ENCODE measurements around the gene TTI1.

TTI1 gene

DNA sequence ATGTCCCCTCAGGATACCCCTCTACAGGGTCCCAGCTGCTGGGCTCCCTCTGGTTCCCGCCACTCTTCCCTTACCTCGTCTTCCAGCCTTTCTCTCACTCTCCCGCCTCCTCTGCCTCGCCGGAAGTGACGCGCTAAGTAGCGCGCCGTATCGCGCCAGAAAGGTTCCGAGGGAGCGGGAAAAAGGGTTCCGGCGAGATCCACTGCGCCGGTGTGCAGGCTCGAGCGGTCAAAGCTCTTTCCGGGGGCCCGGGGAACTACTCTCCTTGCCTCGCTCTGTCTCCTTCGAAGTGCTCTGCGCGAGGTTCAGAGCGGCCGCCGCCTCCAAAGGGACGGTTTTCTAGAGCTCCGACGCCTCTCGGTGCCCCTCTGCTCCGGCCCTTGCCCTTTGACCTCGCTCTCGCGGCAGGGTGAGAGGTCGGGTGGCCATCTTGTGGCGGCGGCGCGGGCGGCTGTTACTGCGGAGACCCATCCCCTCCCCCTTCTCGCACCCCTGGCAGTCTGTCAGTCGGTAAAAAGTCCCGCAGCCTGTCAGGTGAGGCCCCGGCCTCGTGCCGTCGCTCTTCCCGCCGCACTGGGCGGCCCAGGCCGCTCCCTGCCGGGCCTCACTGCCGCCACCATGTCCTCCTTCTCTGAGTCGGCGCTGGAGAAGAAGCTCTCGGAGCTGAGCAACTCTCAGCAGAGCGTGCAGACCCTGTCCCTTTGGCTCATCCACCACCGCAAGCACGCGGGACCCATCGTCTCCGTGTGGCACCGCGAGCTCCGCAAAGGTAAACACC lies at the start of gene TTI1, which contains the start of gene RPRD1B:
TSS of gene TTI1 (minus strand) at position 127 of the 778 bp plus-strand sequence. CDS start 19,640 bp downstream, outside the sequence.
TSS of gene RPRD1B (plus strand) at position 417 of the 778 bp plus-strand sequence. CDS start at position 619, 202 bp downstream.
- Histone ChIP-seq H3K36me3 (ENCODE audit: control insufficient read depth, insufficient read depth, low read length) (peaks cover 6% of the 10 kb centered on the region), H3K9me3 (ENCODE audit: control insufficient read depth, low read length) (no peaks in the 10 kb centered on the region), H3K4me3 (ENCODE audit: low read length) (peak within 1 kb of the TSS; percentile 83), H3K4me1 (ENCODE audit: control insufficient read depth, insufficient read depth, low read length) (peaks cover 22% of the 10 kb centered on the region), H3K9ac (ENCODE audit: low read length) (peak within 1 kb of the TSS; percentile 92), H3K27me3 (ENCODE audit: control insufficient read depth, insufficient read depth, low read length) (no peaks in the 10 kb centered on the region)

DNA sequence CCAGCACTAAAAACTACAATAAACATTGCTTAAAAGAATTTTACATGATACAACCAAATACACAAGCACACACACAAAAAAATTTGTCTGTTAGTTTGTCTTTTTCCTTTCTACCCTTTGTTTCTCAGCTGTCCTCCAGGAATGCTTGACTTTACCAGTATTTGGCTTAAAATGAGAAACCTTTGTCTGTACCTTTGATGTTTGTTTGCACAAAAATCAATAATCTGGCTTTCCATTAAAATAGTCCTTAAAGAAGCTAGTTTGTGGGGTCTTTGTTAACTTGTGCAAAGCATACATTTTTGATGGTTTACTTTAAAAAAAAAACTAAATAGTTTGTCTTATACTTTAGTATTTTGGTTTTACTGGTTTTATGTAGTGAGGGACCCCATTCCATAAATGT lies 49.6 kb upstream of the TTI1 start:
- H3K4me1 ChIP-seq (ENCODE audit: control insufficient read depth, insufficient read depth, low read length) = peaks cover 9% of the 10 kb centered on the region
- H3K27me3 ChIP-seq (ENCODE audit: control insufficient read depth, insufficient read depth, low read length) = no peaks in the 10 kb centered on the region
- H3K9ac ChIP-seq (ENCODE audit: low read length) = no peak overlapping the region
- H3K4me3 ChIP-seq (ENCODE audit: low read length) = no peak overlapping the region
- no peaks in the 10 kb centered on the region for H3K9me3 ChIP-seq (ENCODE audit: control insufficient read depth, low read length)
- no peaks in the 10 kb centered on the region for H3K36me3 ChIP-seq (ENCODE audit: control insufficient read depth, insufficient read depth, low read length)

DNA sequence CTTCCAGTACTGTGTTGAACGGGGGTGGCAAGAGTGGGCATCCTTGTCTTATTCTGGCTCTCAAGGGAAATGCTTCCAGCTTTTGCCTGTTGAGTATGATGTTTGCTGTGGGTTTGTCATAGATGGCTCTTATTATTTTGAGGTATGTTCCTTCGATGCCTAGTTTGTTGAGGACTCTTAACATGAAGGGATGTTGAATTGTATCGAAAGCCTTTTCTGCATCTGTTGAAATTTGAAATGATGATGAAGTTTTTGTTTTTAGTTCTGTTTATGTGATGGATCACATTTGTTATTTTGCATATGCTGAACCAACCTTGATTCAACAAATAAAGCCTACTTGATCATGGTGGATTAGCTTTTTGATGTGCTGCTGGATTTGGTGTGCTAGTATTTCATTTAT lies 48.3 kb upstream of the TTI1 start:
- no peaks in the 10 kb centered on the region for H3K27me3 ChIP-seq (ENCODE audit: control insufficient read depth, insufficient read depth, low read length)
- no peaks in the 10 kb centered on the region for H3K36me3 ChIP-seq (ENCODE audit: control insufficient read depth, insufficient read depth, low read length)
- H3K9ac ChIP-seq (ENCODE audit: low read length) = no peak overlapping the region
- H3K9me3 ChIP-seq (ENCODE audit: control insufficient read depth, low read length) = no peaks in the 10 kb centered on the region
- no peak overlapping the region for H3K4me3 ChIP-seq (ENCODE audit: low read length)
- H3K4me1 ChIP-seq (ENCODE audit: control insufficient read depth, insufficient read depth, low read length) = peaks cover 9% of the 10 kb centered on the region

DNA sequence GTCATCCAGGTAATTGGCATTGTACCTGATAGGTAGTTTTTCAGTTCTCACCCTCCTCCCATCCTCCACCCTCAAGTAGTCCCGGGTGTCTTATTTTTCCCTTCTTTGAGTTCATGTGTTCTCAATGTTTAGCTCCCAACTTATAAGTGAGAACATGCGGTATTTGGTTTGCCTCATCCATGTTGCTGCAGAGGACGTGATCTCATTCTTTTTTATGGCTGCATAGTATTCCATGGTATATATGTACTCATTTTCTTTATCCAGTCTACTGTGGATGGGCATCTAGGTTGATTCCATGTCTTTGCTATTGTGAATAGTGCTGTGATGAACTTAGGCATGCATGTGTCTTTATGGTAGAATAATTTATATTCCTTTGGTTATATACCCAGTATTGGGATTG lies 46.1 kb upstream of the TTI1 start:
- Histone ChIP-seq H3K9ac (ENCODE audit: low read length) (no peak overlapping the region), H3K4me1 (ENCODE audit: control insufficient read depth, insufficient read depth, low read length) (peaks cover 7% of the 10 kb centered on the region), H3K9me3 (ENCODE audit: control insufficient read depth, low read length) (no peaks in the 10 kb centered on the region), H3K4me3 (ENCODE audit: low read length) (no peak overlapping the region), H3K27me3 (ENCODE audit: control insufficient read depth, insufficient read depth, low read length) (no peaks in the 10 kb centered on the region), H3K36me3 (ENCODE audit: control insufficient read depth, insufficient read depth, low read length) (no peaks in the 10 kb centered on the region)

DNA sequence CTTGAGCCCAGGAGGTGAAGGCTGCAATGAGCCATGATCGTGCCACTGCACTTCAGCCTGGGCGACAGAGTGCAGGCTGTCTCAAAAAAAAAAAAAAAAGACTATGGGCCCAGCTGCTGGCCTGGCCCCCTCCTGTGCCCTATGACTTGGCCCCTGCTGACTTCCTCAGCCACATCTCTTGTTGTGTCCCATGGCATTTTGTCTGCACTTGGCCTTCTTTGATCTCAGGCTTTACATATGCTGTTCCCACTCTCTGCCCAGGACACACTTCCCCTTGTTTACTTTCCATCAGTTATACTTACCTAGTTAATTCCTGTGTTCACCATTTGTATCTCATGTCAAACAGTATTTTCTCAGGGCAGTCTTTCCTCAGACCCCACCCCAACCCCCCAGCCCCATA lies 44.8 kb upstream of the TTI1 start:
- H3K4me1 ChIP-seq (ENCODE audit: control insufficient read depth, insufficient read depth, low read length) = peaks cover 3% of the 10 kb centered on the region
- no peaks in the 10 kb centered on the region for H3K27me3 ChIP-seq (ENCODE audit: control insufficient read depth, insufficient read depth, low read length)
- no peaks in the 10 kb centered on the region for H3K36me3 ChIP-seq (ENCODE audit: control insufficient read depth, insufficient read depth, low read length)
- H3K9me3 ChIP-seq (ENCODE audit: control insufficient read depth, low read length) = no peaks in the 10 kb centered on the region
- H3K9ac ChIP-seq (ENCODE audit: low read length) = no peak overlapping the region
- no peak overlapping the region for H3K4me3 ChIP-seq (ENCODE audit: low read length)

DNA sequence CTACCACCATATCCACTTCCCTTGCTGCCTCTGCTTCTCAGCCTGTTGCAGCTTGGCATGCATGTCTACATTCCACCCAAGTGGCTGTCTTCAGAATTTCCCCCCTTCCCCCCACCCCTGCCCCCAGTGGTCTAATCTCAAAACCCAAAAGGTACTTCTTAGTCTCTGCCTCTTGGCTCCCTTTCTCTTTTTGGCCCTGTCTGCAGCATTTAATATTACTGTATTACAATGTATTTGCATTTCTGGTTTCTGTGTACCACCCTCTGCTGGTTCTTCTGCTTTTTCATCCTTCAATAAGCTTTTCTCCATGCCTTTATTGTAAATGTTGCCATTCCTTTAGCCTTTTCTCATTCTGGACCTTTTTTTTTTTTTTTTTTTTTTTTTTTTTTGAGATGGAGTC lies 43.3 kb upstream of the TTI1 start:
- Histone ChIP-seq H3K4me1 (ENCODE audit: control insufficient read depth, insufficient read depth, low read length) (peaks cover 3% of the 10 kb centered on the region), H3K27me3 (ENCODE audit: control insufficient read depth, insufficient read depth, low read length) (no peaks in the 10 kb centered on the region), H3K4me3 (ENCODE audit: low read length) (no peak overlapping the region), H3K9ac (ENCODE audit: low read length) (no peak overlapping the region), H3K36me3 (ENCODE audit: control insufficient read depth, insufficient read depth, low read length) (no peaks in the 10 kb centered on the region), H3K9me3 (ENCODE audit: control insufficient read depth, low read length) (no peaks in the 10 kb centered on the region)

DNA sequence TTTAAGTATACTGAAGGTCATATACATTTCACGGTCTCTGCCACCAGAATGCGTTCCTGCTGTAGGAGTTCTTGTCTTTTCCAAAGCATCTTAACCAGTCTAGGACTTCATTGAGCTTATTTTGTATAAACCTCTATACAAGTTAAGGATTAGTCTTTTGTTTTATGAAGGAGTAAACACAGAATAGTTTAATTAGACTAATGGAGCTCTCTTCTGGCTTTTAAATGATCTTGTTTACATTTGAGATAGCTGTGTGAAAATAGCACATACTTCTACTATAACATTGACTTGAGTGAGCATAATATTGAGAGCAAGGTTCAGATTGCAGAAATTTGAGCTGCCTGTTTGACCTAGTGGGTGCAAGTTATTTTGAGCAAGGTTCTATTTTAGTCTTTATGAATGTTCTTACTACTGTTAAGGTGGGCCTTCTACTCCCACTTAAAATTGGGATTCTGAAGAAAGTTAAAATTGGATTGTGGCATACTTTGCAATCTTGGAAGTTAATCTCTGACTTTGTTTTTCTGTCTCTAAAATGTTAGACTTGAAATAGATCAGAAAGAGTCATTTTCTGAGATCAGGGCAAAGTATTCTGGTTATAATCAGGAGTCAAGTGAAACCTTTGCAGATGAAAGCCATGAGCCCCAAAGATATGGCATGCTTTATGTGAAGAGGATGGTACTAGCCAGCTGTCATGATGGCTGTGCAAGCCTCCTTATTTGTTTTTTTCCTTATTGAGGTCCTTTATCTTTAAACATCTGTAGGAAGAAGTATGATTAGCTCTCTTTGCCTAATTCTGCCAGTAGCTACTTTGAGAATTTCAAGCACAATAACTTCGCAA lies 42.1 kb upstream of the TTI1 start:
- Histone ChIP-seq H3K4me3 (ENCODE audit: low read length) (no peak overlapping the region), H3K36me3 (ENCODE audit: control insufficient read depth, insufficient read depth, low read length) (no peaks in the 10 kb centered on the region), H3K9me3 (ENCODE audit: control insufficient read depth, low read length) (no peaks in the 10 kb centered on the region), H3K27me3 (ENCODE audit: control insufficient read depth, insufficient read depth, low read length) (no peaks in the 10 kb centered on the region), H3K9ac (ENCODE audit: low read length) (no peak overlapping the region), H3K4me1 (ENCODE audit: control insufficient read depth, insufficient read depth, low read length) (peaks cover 3% of the 10 kb centered on the region)

DNA sequence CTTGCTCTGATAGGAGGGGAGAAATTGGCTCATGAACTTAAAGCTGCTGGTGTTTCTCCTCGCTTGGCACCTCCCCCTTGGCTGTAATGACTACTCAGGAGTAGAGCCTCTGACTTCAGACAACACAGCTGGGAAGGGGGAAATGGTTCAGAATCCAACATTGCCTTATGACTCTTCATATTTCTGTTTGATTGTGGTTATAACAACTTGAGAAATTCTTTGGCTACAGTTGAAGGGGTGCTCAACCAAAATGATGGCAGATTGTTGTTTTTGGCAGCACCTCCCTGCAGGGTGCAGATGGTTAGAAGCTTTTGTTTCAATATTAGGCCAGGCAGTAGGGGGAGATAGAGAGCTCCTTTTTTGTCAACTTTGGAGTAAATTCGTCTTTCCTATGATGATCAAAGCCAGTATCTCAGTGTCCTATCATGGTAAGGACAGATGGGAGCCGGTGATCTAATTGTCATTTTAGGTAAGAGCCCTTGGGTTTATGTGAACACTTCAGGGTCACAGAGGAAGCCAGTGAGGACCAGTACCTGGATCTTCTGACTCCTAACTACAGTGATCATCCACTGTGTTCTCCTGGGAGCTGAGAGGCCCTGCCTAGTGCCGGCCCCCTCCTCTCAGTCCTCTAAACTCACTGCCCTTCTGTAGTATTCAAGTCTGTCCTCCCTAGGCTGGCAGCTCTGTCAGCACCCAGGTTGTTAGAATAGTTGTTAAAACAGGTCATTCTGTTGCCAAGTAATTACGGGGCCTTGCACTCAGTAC lies 40.2 kb upstream of the TTI1 start:
- no peaks in the 10 kb centered on the region for H3K36me3 ChIP-seq (ENCODE audit: control insufficient read depth, insufficient read depth, low read length)
- no peaks in the 10 kb centered on the region for H3K27me3 ChIP-seq (ENCODE audit: control insufficient read depth, insufficient read depth, low read length)
- H3K4me3 ChIP-seq (ENCODE audit: low read length) = no peak overlapping the region
- no peaks in the 10 kb centered on the region for H3K9me3 ChIP-seq (ENCODE audit: control insufficient read depth, low read length)
- no peak overlapping the region for H3K9ac ChIP-seq (ENCODE audit: low read length)
- peaks cover 3% of the 10 kb centered on the region for H3K4me1 ChIP-seq (ENCODE audit: control insufficient read depth, insufficient read depth, low read length)

DNA sequence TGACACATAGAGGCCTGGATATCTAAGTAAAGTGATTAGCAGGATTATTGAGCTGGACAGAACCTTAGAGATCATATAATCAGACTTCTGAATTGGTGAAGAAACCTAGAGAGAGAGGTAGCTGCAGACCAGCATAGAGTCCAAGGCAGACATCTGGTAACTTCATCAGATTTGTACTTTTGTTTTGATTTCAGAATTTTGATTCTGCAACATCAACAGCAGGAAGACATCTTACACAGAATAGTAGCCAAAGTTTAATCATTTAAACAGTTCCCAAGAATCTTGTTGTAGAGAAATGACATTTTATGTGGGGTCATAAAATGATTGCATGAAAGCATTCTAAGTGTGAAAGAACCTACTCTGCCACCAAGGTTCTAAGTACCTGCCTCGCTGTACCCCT lies 39.6 kb upstream of the TTI1 start:
- no peaks in the 10 kb centered on the region for H3K36me3 ChIP-seq (ENCODE audit: control insufficient read depth, insufficient read depth, low read length)
- H3K9me3 ChIP-seq (ENCODE audit: control insufficient read depth, low read length) = no peaks in the 10 kb centered on the region
- H3K9ac ChIP-seq (ENCODE audit: low read length) = no peak overlapping the region
- H3K4me3 ChIP-seq (ENCODE audit: low read length) = no peak overlapping the region
- H3K4me1 ChIP-seq (ENCODE audit: control insufficient read depth, insufficient read depth, low read length) = peaks cover 3% of the 10 kb centered on the region
- H3K27me3 ChIP-seq (ENCODE audit: control insufficient read depth, insufficient read depth, low read length) = no peaks in the 10 kb centered on the region

DNA sequence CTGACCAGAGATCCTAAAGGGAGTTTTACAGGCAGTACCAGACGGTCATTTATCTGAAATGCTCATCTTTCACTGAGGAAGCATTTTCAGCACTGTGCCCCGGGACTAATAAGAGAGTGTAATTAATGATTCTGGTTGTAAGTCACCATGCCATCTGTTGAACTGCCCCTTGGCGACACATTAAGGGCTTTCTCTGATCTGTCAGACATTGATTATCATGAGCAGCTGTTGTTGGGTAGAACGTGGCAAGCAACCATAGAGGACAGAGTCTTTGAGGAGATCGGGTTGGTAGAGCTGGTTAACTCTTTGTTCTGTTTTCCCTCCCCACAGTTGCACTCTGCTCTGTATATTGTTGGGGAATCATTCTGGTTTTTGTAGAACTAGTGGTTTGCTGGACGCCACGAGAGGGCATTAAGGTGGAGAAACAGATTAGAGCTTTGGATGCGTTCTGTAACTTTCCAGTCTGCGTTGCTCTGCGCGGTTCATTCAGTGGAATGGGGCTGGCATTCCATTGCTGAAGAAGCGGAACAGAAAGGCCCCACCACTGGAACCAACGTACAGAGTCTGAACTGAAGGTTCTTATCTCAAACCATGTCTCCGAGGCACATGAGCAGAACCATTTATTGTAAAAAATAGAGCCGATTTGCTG lies 34.6 kb upstream of the TTI1 start:
- Histone ChIP-seq H3K9ac (ENCODE audit: low read length) (no peak overlapping the region), H3K4me3 (ENCODE audit: low read length) (no peak overlapping the region), H3K9me3 (ENCODE audit: control insufficient read depth, low read length) (no peaks in the 10 kb centered on the region), H3K4me1 (ENCODE audit: control insufficient read depth, insufficient read depth, low read length) (no peaks in the 10 kb centered on the region), H3K27me3 (ENCODE audit: control insufficient read depth, insufficient read depth, low read length) (no peaks in the 10 kb centered on the region), H3K36me3 (ENCODE audit: control insufficient read depth, insufficient read depth, low read length) (peaks cover 4% of the 10 kb centered on the region)

DNA sequence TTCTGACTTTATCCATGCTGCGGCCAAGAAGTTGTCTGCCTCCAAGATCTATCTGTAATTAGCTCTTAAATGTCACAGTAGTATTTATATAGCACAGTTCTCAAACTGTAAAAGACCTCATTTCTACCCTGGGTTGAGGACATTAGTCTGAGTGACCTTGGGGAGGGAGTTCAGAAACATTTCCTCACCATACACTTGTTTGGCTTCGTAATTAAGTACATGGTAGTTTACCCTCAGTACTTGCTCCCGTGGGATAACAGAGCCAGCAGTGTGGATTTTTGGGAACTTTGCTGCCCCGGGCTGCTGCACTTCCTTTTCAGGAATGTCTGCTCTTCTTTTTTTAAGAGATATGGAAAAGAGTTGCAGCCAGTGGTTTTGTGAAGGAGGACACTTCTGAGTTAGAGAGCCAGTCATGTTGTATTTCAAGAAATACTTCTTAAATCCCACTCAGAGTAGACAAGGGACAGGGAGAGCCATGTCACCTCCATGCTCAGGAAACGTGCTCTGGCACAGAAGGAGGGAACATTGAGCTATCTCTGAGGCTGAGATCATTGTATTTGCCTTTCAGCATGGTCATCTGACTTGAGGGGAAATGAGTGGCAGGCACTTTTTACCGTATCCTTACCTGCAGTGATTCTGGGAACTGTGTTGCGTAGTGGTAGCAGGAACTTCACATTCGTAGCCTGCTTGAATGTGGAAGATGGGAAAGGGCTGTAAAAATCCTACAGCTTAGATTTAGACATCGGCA lies 33.9 kb upstream of the TTI1 start:
- no peak overlapping the region for H3K4me3 ChIP-seq (ENCODE audit: low read length)

More for the DNA sequence above, 33.9 kb upstream of the TTI1 start:
- H3K36me3 ChIP-seq (ENCODE audit: control insufficient read depth, insufficient read depth, low read length) = peaks cover 4% of the 10 kb centered on the region
- no peaks in the 10 kb centered on the region for H3K4me1 ChIP-seq (ENCODE audit: control insufficient read depth, insufficient read depth, low read length)
- H3K9me3 ChIP-seq (ENCODE audit: control insufficient read depth, low read length) = no peaks in the 10 kb centered on the region
- H3K9ac ChIP-seq (ENCODE audit: low read length) = no peak overlapping the region
- H3K27me3 ChIP-seq (ENCODE audit: control insufficient read depth, insufficient read depth, low read length) = no peaks in the 10 kb centered on the region

Measured in mucosa of stomach (tissue), 1 donor.